H1 (cell line): ENCODE results near the gene PPP2R3B. TPM values are rescaled to one million over a fixed set of nuclear protein-coding genes. Genes with fewer than 3 reads are reported as not detected.

Experiments
- CTCF ChIA-PET: fragments of 300-600 bp; sonication (Branson Sonifier 250); formaldehyde crosslinking; loops from one replicate; lab custom pipeline; 2021; ENCODE audit not compliant: partially characterized antibody; lab: Charles Lee
- POLR2A ChIA-PET: fragments of 300-600 bp; sonication (Branson Sonifier 250); formaldehyde crosslinking; loops from one replicate; lab custom pipeline; 2021; ENCODE audit warnings: inconsistent platforms; ENCODE audit not compliant: partially characterized antibody; lab: Charles Lee
- DNase-seq, 2 experiments: peaks; one replicate each; pipeline versions ENCODE4 v3.0.0 to v3.0.0-alpha.2; 2010 to 2022; ENCODE audit warnings: low spot score in 2 of 2, low read depth in 1 of 2, mixed read lengths in 1 of 2
- FAIRE-seq: peaks from 2 replicates; lab custom pipeline; 2011; peaks lifted over from hg19 to GRCh38; lab: Jason Lieb, UNC
- H2AFZ ChIP-seq: 2 replicates; pipeline ENCODE4 v1.8.1; 2012; ENCODE audit warnings: low read length, inconsistent platforms
- H2AK5ac ChIP-seq: 2 replicates; pipeline ENCODE4 v1.6.1; 2013; ENCODE audit warnings: low read depth, low read length
- H2BK120ac ChIP-seq: replicated peaks from 2 replicates; pipeline ENCODE3; 2013; ENCODE audit warnings: low read depth, low read length, inconsistent platforms
- H2BK12ac ChIP-seq: 2 replicates; pipeline ENCODE4 v1.6.1; 2013; ENCODE audit warnings: low read depth, low read length
- H2BK15ac ChIP-seq: 2 replicates; pipeline ENCODE4 v1.6.1; 2013; ENCODE audit warnings: low read length
- H2BK20ac ChIP-seq: 2 replicates; pipeline ENCODE4 v1.6.1; 2013; ENCODE audit warnings: low read length
- H2BK5ac ChIP-seq: 2 replicates; pipeline ENCODE4 v1.6.1; 2013; ENCODE audit warnings: low read depth, low read length
- H3K14ac ChIP-seq: 2 replicates; pipeline ENCODE4 v1.6.1; 2013; ENCODE audit warnings: inconsistent platforms; ENCODE audit not compliant: insufficient read length
- H3K18ac ChIP-seq: 2 replicates; pipeline ENCODE4 v1.6.1; 2013; ENCODE audit warnings: low read length; ENCODE audit errors: extremely low read depth
- H3K23ac ChIP-seq: 2 replicates; pipeline ENCODE4 v1.6.1; 2013; ENCODE audit warnings: inconsistent platforms; ENCODE audit not compliant: insufficient read length
- H3K23me2 ChIP-seq: 2 replicates; pipeline ENCODE4 v1.6.1; 2013; ENCODE audit warnings: low read depth, low read length
- H3K27ac ChIP-seq: 2 replicates; pipeline ENCODE4 v1.6.1; 2011; ENCODE audit warnings: low read depth, low read length, inconsistent platforms
- H3K27me3 ChIP-seq, 4 experiments: replicated peaks in 1 of 4; 1 replicate in 1 of 4; 2 replicates in 3 of 4; pipeline versions ENCODE4 v1.6.1 to v1.8.1; 2011 to 2013; ENCODE audit warnings: low read length in 3 of 4, mild to moderate bottlenecking in 3 of 4, inconsistent platforms in 2 of 4, mixed read lengths in 2 of 4, moderate library complexity in 1 of 4; ENCODE audit not compliant: control insufficient read depth in 3 of 4, insufficient read depth in 3 of 4; ENCODE audit errors: extremely low read depth in 1 of 4
- H3K36me3 ChIP-seq, 4 experiments: 2 replicates each; pipeline versions ENCODE4 v1.6.1 to v1.8.1; 2011 to 2013; ENCODE audit warnings: mild to moderate bottlenecking in 4 of 4, low read length in 3 of 4, moderate library complexity in 2 of 4, control low read depth in 1 of 4, inconsistent platforms in 1 of 4; ENCODE audit not compliant: insufficient read depth in 4 of 4, control insufficient read depth in 2 of 4
- H3K4ac ChIP-seq: replicated peaks from 2 replicates; pipeline ENCODE3; 2013; ENCODE audit warnings: low read length, low read depth, mixed read lengths, inconsistent platforms; ENCODE audit not compliant: insufficient read length
- H3K4me1 ChIP-seq, 4 experiments: replicated peaks in 1 of 4; 1 replicate in 1 of 4; 2 replicates in 3 of 4; pipeline versions ENCODE4 v1.6.1 to v1.8.1; 2011 to 2013; ENCODE audit warnings: low read length in 3 of 4, inconsistent platforms in 2 of 4, mixed read lengths in 1 of 4; ENCODE audit not compliant: insufficient read depth in 4 of 4, control insufficient read depth in 3 of 4
- H3K4me2 ChIP-seq, 2 experiments: 2 replicates each; pipeline versions ENCODE4 v1.6.1 to v1.8.1; 2011 to 2013; ENCODE audit warnings: low read depth in 2 of 2, low read length in 2 of 2, control low read depth in 1 of 2, inconsistent platforms in 1 of 2, mild to moderate bottlenecking in 1 of 2; ENCODE audit not compliant: insufficient read depth in 1 of 2
- H3K4me3 ChIP-seq, 4 experiments: fragments of 200-600, 300-600 bp in 1 of 4; sonication (generic), shearing (Covaris generic), sonication (Bioruptor Twin) in 1 of 4; 2 replicates each; pipeline versions ENCODE4 v1.5.1 to v1.8.1; 2011 to 2016; ENCODE audit warnings: low read length in 4 of 4, low read depth in 3 of 4, control low read depth in 2 of 4, inconsistent platforms in 2 of 4, mild to moderate bottlenecking in 2 of 4, mixed read lengths in 1 of 4, moderate library complexity in 1 of 4; ENCODE audit not compliant: insufficient read depth in 2 of 4; ENCODE audit errors: extremely low read depth in 1 of 4
- H3K56ac ChIP-seq: replicated peaks from 2 replicates; pipeline ENCODE3; 2013; ENCODE audit warnings: low read depth, mild to moderate bottlenecking, mixed read lengths, low read length, inconsistent platforms; ENCODE audit not compliant: insufficient read length
- H3K79me1 ChIP-seq: 2 replicates; pipeline ENCODE4 v1.6.1; 2013; ENCODE audit warnings: low read depth, low read length, control low read depth
- H3K79me2 ChIP-seq, 2 experiments: 2 replicates each; pipeline versions ENCODE4 v1.6.1 to v1.8.1; 2012 to 2013; ENCODE audit warnings: low read length in 2 of 2, mild to moderate bottlenecking in 2 of 2, inconsistent platforms in 1 of 2; ENCODE audit not compliant: insufficient read depth in 2 of 2, control insufficient read depth in 1 of 2
- H3K9ac ChIP-seq, 4 experiments: replicated peaks in 1 of 4; 1 replicate in 1 of 4; 2 replicates in 3 of 4; pipeline versions ENCODE4 v1.6.1 to v1.8.1; 2011 to 2013; ENCODE audit warnings: low read depth in 3 of 4, low read length in 3 of 4, control low read depth in 2 of 4, mild to moderate bottlenecking in 2 of 4, moderate library complexity in 2 of 4, inconsistent platforms in 1 of 4; ENCODE audit errors: extremely low read depth in 1 of 4
- H3K9me3 ChIP-seq, 2 experiments: 2 replicates each; pipeline versions ENCODE4 v1.6.1 to v1.8.1; 2012 to 2013; ENCODE audit warnings: mild to moderate bottlenecking in 2 of 2, moderate library complexity in 2 of 2, control low read depth in 1 of 2, inconsistent platforms in 1 of 2, low read depth in 1 of 2, low read length in 1 of 2, mixed read lengths in 1 of 2; ENCODE audit not compliant: insufficient read depth in 2 of 2
- H4K20me1 ChIP-seq, 2 experiments: replicated peaks in 1 of 2; 2 replicates each; pipeline versions ENCODE3 to v1.8.1; 2011 to 2013; ENCODE audit warnings: inconsistent platforms in 2 of 2, low read length in 2 of 2, mild to moderate bottlenecking in 1 of 2; ENCODE audit not compliant: insufficient read depth in 2 of 2, control insufficient read depth in 1 of 2
- H4K5ac ChIP-seq: 2 replicates; pipeline ENCODE4 v1.6.1; 2013; ENCODE audit warnings: low read length, low read depth, mixed read lengths, inconsistent platforms; ENCODE audit not compliant: insufficient read length
- H4K8ac ChIP-seq: 2 replicates; pipeline ENCODE4 v1.8.0; 2013; ENCODE audit warnings: mild to moderate bottlenecking, moderate library complexity, low read length, inconsistent platforms; ENCODE audit not compliant: insufficient read depth; ENCODE audit errors: extremely low read depth
- H4K91ac ChIP-seq: replicated peaks from 2 replicates; pipeline ENCODE3; 2013; ENCODE audit warnings: low read length, mixed read lengths, inconsistent platforms; ENCODE audit not compliant: insufficient read length
- CBX5 ChIP-seq: fragments of 300-800, 300-1000 bp; sonication (generic); IDR thresholded peaks from 2 replicates; pipeline ENCODE4 v1.7.1; 2016; ENCODE audit warnings: antibody characterized with exemption, low read length, low read depth
- CEBPB ChIP-seq: IDR thresholded peaks from 2 replicates; pipeline ENCODE4 v1.6.1; 2012; ENCODE audit warnings: low read depth, low read length
- CHD1 ChIP-seq: IDR thresholded peaks from 2 replicates; pipeline ENCODE4 v1.6.1; 2012; ENCODE audit warnings: low read depth, low read length, improper control_type of control experiment
- CREB1 ChIP-seq: IDR thresholded peaks from 2 replicates; pipeline ENCODE4 v1.6.1; 2012; ENCODE audit warnings: inconsistent platforms
- FOSL1 ChIP-seq: IDR thresholded peaks from 2 replicates; pipeline ENCODE4 v1.6.1; 2011; ENCODE audit warnings: mild to moderate bottlenecking, low read depth, low read length, moderate library complexity; ENCODE audit not compliant: insufficient read depth
- GABPA ChIP-seq: IDR thresholded peaks from 2 replicates; pipeline ENCODE4 v1.6.1; 2011; ENCODE audit warnings: mild to moderate bottlenecking, low read length, moderate library complexity, borderline replicate concordance; ENCODE audit not compliant: insufficient read depth
- HDAC6 ChIP-seq: IDR thresholded peaks from one replicate; pipeline ENCODE4 v1.7.1; 2012; ENCODE audit warnings: low read depth, mild to moderate bottlenecking, inconsistent platforms, low read length, moderate library complexity
- NANOG ChIP-seq: IDR thresholded peaks from 2 replicates; pipeline ENCODE4 v1.6.1; 2011; ENCODE audit warnings: low read length, low read depth, mild to moderate bottlenecking, inconsistent platforms; ENCODE audit not compliant: insufficient read depth, poor library complexity, severe bottlenecking
- NRF1 ChIP-seq: IDR thresholded peaks from 2 replicates; pipeline ENCODE4 v1.6.1; 2011; ENCODE audit warnings: mild to moderate bottlenecking, low read depth, low read length, improper control_type of control experiment
- POLR2AphosphoS5 ChIP-seq: IDR thresholded peaks from 2 replicates; pipeline ENCODE4 v1.6.1; 2011; ENCODE audit warnings: low read depth, low read length
- SUZ12 ChIP-seq: fragments of 200-600 bp; sonication (generic); IDR thresholded peaks from 2 replicates; pipeline ENCODE4 v1.6.1; 2012; ENCODE audit warnings: mild to moderate bottlenecking, inconsistent platforms, low read length, moderate library complexity, mixed read lengths
- WGBS, 2 experiments: shearing (Covaris generic) in 1 of 2; methylation state at CpG; one replicate each; pipeline versions ENCODE4 v1.1.6 to v1.1.7; 2013 to 2015; ENCODE audit warnings: low lambda C conversion rate in 2 of 2, mixed read lengths in 2 of 2, inconsistent platforms in 1 of 2, low coverage in 1 of 2, missing lambda C conversion rate in 1 of 2; ENCODE audit not compliant: insufficient replicate concordance in 2 of 2, insufficient coverage in 1 of 2, insufficient read length in 1 of 2; ENCODE audit errors: extremely low coverage in 1 of 2, missing lambda C conversion rate in 1 of 2; 5-methylcytosine and 5-hydroxymethylcytosine counted together
- polyA plus RNA-seq, 7 experiments: library from polyadenylated mRNA; depleted of rRNA in 3 of 7; stranded (reverse) in 5 of 7; unstranded in 2 of 7; fragments of >200 nt in 5 of 7; fragments of 200-250 nt in 2 of 7; gene quantifications; 1 replicate in 5 of 7; 2 replicates in 1 of 7; 4 replicates in 1 of 7; pipeline versions ENCODE4 v1.2.1 to v1.2.3, GENCODE V29; 2011 to 2013; ENCODE audit warnings: missing spikeins in 2 of 7, mixed read lengths in 2 of 7
- total RNA-seq: library from RNA; stranded (reverse); fragmentation: NEBNext Ultra II Directional; extraction: Animal tissue kit (Norgen Biotek cat#: 25700); gene quantifications from 2 replicates; pipeline ENCODE4 v1.2.1, GENCODE V29; 2021

PPP2R3B gene
- total and polyA plus RNA-seq, 2 of the 8 experiments (the other 6 are each of a cell fraction or from before 2014, with no cell fraction given) = 47.6 to 86.7 TPM

GRCh38 chrX:291411-291901 lies 95.3 kb downstream of the PPP2R3B start:
- Histone ChIP-seq H2AFZ (no peak overlapping the region), H4K8ac (no peak overlapping the region), H2BK120ac (no peak overlapping the region), H2AK5ac (no peak overlapping the region), H3K79me1 (peaks cover 3% of the 10 kb centered on the region), H3K9ac (no peak overlapping the region), H2BK5ac (no peak overlapping the region), H2BK15ac (no peak overlapping the region), H4K91ac (no peak overlapping the region), H3K23me2 (no peaks in the 10 kb centered on the region), H3K14ac (no peak overlapping the region), H3K4me1 (no peaks in the 10 kb centered on the region), H4K20me1 (peaks cover 16 to 21% of the 10 kb centered on the region in 2 experiments), H2BK20ac (no peak overlapping the region), H2BK12ac (no peak overlapping the region), H3K23ac (no peak overlapping the region), H3K56ac (no peak overlapping the region), H3K27ac (no peak overlapping the region), H3K79me2 (peaks cover 0 to 21% of the 10 kb centered on the region in 2 experiments; a peak in 2 of 4 replicates), H3K4ac (no peak overlapping the region), H3K4me3 (no peak overlapping the region), H3K18ac (no peak overlapping the region), H3K27me3 (no peaks in the 10 kb centered on the region), H3K36me3 (peaks cover 42 to 94% (median 70%) of the 10 kb centered on the region in 4 experiments), H3K9me3 (no peaks in the 10 kb centered on the region), H4K5ac (no peak overlapping the region), H3K4me2 (no peak overlapping the region)
- DNase-seq (no peak), FAIRE-seq (no peak)
- WGBS, 2 experiments = 97% methylated on average over 29 of the region's 29 CpGs; no CpG with 5 or more reads in 1 of the 2 experiments
- ChIA-PET POLR2A (no interaction called here), CTCF (no interaction called here)
- TF ChIP-seq FOSL1 (no peak), CHD1 (no peak), SUZ12 (no peak), CEBPB (no peak), CBX5 (no peak), POLR2AphosphoS5 (no peak), NANOG (no peak), GABPA (no peak), HDAC6 (no peak), CREB1 (no peak), NRF1 (no peak)
